Colonic mucosa (tissue), 4 donors: ENCODE results near the gene DDRGK1. TPM values are rescaled to one million over a fixed set of nuclear protein-coding genes. Genes with fewer than 3 reads are reported as not detected.

Experiments
- DNase-seq: peaks from one replicate; pipeline ENCODE4 v3.0.0-alpha.2; 2020
- H3K27ac ChIP-seq: fragments of 200-600 bp; one replicate; pipeline ENCODE4 v1.8.0; 2021
- H3K27me3 ChIP-seq: fragments of 200-600 bp; one replicate; pipeline ENCODE4 v1.8.0; 2021
- H3K36me3 ChIP-seq: fragments of 200-600 bp; one replicate; pipeline ENCODE4 v1.8.0; 2021
- H3K4me1 ChIP-seq: fragments of 200-600 bp; one replicate; pipeline ENCODE4 v1.8.0; 2021; ENCODE audit warnings: mild to moderate bottlenecking
- H3K4me3 ChIP-seq: fragments of 200-600 bp; one replicate; pipeline ENCODE4 v1.8.0; 2021
- H3K9ac ChIP-seq, 2 donors: one replicate each; pipeline ENCODE4 v1.7.0; 2013; ENCODE audit warnings: control low read depth in 2 of 2, low read depth in 2 of 2, low read length in 2 of 2
- H3K9me3 ChIP-seq: fragments of 200-600 bp; one replicate; pipeline ENCODE4 v1.8.0; 2021
- intact Hi-C: fragments of 100-400 bp; cut with DNase I; formaldehyde crosslinking; loops from one replicate; pipeline ENCODE4 v1.14.1; 2022
- total RNA-seq, 2 donors: library from RNA; stranded (reverse); fragmentation: NEBNext Ultra II Directional in 1 of 2; extraction: Animal tissue kit (Norgen Biotek cat#: 25700) in 1 of 2; gene quantifications; one replicate each; pipeline ENCODE4 v1.2.1, GENCODE V29; 2021
- TF ChIP-seq, protein P1 (sequence below): fragments of 200-600 bp; IDR thresholded peaks from one replicate; pipeline ENCODE4 v1.8.0; 2022; ENCODE audit warnings: antibody characterized with exemption, mild to moderate bottlenecking
- donor health status: healthy.
- donor health status: DM: no; HTN: no; CAD: no.
- donor health status: DM: no; HTN: no; CAD: no.

Gene DDRGK1
- total RNA-seq, 2 donors from 2014 or later = 57.8 to 88.6 TPM

DNA sequence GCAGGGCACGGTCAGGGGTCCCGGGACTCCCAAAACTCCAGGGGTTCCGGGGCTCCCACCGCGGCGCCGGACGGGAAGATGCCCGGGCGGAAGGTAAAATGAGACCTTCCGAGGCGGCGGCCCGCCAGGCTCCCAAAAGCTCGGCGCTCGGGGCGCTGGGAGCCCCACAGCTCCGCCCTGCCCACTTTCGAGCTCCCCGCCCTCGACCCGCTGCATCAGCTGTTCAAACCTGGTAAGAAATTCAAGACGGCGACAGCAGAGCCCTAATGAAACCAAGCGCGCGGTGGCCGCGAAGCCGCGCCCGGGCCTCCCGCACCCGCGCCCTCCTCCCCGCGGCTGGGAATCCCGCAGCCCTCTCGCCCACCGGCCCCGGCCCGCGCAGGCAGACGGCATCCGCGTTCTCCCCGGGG, 34.1 kb upstream of the DDRGK1 start:
- peak overlapping the region in 1 of 2 donors; percentile 56 for H3K9ac ChIP-seq
- DNase-seq = no peak
- no peaks in the 10 kb centered on the region for H3K9me3 ChIP-seq
- H3K36me3 ChIP-seq = no peaks in the 10 kb centered on the region
- H3K27ac ChIP-seq = no peak overlapping the region
- no peaks in the 10 kb centered on the region for H3K4me1 ChIP-seq
- intact Hi-C loops = no loop called here
- H3K27me3 ChIP-seq = peaks cover 45% of the 10 kb centered on the region
- TF ChIP-seq, protein P1, sequence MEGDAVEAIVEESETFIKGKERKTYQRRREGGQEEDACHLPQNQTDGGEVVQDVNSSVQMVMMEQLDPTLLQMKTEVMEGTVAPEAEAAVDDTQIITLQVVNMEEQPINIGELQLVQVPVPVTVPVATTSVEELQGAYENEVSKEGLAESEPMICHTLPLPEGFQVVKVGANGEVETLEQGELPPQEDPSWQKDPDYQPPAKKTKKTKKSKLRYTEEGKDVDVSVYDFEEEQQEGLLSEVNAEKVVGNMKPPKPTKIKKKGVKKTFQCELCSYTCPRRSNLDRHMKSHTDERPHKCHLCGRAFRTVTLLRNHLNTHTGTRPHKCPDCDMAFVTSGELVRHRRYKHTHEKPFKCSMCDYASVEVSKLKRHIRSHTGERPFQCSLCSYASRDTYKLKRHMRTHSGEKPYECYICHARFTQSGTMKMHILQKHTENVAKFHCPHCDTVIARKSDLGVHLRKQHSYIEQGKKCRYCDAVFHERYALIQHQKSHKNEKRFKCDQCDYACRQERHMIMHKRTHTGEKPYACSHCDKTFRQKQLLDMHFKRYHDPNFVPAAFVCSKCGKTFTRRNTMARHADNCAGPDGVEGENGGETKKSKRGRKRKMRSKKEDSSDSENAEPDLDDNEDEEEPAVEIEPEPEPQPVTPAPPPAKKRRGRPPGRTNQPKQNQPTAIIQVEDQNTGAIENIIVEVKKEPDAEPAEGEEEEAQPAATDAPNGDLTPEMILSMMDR = no peak
- peak overlapping the region; percentile 64 for H3K4me3 ChIP-seq

DNA sequence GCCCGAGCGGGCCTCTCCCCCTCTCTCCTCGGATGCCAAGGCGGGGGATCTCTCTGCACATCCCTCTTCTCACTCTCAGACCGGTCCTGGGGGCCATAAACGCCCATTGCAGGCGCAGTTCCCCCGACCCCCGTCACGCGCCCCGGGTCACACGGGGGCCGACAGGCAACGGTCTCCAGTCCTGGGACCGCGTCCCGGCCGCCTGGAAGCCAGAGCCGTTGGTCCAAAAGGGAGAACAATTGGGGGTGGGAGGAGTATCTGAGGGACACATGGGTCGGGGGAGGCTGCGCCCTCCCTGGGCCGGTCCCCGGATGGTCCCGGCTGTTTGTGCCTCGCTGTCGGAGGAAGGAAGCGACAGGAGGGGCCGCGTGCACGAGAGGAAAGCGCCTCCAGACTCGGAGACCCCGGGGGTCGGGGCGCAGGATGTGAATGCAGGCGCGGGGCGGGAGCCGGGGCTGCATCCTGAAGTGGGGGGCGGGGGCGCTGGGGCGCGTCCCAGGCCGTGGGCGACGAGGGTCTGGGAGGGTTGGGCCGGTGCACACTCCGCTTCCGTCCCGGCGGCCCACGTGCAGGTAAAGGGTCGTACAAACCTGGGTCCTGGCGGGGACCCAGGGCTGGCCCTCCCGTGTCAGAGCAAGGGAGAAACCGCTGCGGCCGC, 33.6 kb upstream of the DDRGK1 start:
- H3K36me3 ChIP-seq = no peaks in the 10 kb centered on the region
- no peaks in the 10 kb centered on the region for H3K9me3 ChIP-seq
- DNase-seq = no peak
- no peak overlapping the region for H3K9ac ChIP-seq
- intact Hi-C loops = no loop called here
- H3K4me1 ChIP-seq = no peaks in the 10 kb centered on the region
- H3K27me3 ChIP-seq = peaks cover 45% of the 10 kb centered on the region
- TF ChIP-seq, protein P1 = no peak
- no peak overlapping the region for H3K27ac ChIP-seq
- H3K4me3 ChIP-seq = peak overlapping the region; percentile 64

DNA sequence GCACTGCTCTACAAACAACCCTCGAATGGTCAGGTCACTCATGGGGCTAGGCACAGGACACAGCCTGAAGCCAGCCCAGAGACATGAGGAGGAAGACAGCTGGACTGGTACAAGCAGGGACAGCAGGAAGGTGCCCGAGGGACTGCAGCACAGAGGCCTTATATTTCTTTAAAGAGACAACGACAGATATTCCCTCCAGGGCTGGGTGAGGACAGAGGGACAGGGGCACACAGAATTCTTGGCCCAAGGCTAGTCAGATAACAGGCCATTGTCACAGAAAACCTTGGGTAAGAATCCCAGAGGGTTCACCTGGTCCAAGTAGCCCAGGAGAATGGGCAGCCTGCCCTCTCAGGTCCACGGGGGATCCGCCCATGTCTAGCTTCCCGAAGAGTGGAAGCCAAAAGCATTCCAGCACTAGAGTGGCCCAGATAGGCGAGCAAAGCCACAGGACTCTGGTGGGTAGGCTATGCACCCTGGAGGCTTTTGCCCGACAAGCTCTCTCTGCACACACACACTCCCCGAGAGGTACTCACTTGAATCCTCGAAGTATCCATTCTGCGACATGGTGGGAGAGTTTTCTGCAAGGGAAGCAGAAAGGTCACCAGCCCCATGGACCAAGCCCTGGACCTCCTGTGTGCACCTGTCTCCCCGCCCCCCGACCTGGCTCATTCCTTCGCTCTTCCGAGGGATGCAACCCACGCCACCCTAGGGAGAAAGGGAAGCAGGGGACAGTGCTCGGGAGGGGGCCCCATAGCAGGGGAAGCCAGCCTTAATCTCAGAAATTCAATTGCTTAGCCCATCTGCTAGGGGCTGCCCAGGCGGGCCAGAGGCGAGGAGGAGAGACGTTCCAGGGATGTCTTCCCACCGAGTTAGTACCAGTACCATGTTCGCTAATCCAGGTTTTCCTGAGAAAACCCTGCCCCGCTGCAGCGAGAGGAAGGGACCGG, 32.8 kb upstream of the DDRGK1 start:
- TF ChIP-seq, protein P1 = no peak
- no peaks in the 10 kb centered on the region for H3K9me3 ChIP-seq
- no peak overlapping the region for H3K27ac ChIP-seq
- no peak overlapping the region for H3K4me3 ChIP-seq
- H3K36me3 ChIP-seq = no peaks in the 10 kb centered on the region
- intact Hi-C loops = no loop called here
- no peak overlapping the region for H3K9ac ChIP-seq
- H3K27me3 ChIP-seq = peaks cover 45% of the 10 kb centered on the region
- DNase-seq = no peak
- H3K4me1 ChIP-seq = no peaks in the 10 kb centered on the region

DNA sequence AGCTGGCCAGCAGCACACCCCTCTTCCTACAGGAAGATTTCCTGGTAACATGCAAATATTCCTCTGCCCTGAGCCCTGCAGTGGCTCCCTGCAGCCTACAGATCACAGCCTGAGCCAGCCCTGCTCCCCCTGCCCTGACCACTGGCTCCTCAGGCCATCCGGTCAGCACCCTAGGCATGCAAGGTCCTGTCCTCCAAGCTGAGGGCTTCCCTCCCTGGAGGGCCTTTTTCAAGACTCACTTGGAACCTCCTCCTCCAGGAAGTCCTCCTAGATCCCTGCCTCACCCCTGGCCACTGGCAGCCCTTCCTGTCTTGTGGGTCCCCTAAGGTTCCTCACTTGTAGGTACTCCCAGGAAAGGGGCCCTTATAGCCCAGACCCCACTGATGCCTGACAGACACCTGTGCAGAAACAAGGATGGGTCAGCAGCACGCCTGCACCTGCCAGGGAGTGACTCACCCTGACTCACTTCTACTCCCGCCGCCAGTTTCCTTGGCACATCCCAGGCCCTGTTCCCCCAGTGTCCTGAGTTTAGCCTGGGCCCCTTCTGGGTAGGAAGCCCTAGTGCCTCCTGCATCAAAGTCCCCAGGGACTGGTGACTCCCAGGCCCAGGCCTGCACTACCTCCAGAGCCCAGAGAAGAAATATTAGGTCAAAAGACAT, 31.3 kb upstream of the DDRGK1 start:
- Histone ChIP-seq H3K27ac (no peak overlapping the region), H3K36me3 (no peaks in the 10 kb centered on the region), H3K9me3 (no peaks in the 10 kb centered on the region), H3K9ac (no peak overlapping the region), H3K4me3 (no peak overlapping the region), H3K27me3 (peaks cover 41% of the 10 kb centered on the region), H3K4me1 (no peaks in the 10 kb centered on the region)
- TF ChIP-seq, protein P1 = no peak
- intact Hi-C loops = no loop called here
- no peak for DNase-seq

DNA sequence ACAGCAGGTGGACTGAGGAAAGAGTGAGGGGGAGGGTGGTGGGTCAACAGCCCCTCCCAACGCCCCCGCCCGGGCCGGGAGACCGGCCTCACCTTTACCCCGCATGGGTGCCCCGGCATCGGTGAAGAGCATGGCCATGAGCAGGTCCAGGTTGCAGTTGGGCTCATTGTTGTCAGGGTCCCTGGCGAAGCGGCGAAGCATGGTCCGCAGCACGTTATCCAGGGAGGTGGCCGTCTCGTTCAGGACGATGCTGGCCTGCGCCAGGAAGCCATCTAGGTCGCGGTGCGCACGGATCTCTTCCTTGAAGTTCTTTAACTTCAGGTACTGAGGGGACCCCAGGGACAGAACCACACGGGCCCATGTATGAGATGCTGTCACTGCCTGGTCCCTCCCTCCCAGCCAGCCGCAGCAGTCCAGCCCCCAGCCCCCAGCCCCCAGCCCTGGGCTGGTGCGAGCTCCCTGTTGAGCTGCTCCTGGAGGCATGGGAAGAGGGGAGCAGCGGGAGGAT, 29.6 kb upstream of the DDRGK1 start:
- TF ChIP-seq, protein P1 = no peak
- H3K36me3 ChIP-seq = no peaks in the 10 kb centered on the region
- H3K4me3 ChIP-seq = no peak overlapping the region
- no peak overlapping the region for H3K27ac ChIP-seq
- H3K27me3 ChIP-seq = peaks cover 24% of the 10 kb centered on the region
- H3K4me1 ChIP-seq = no peaks in the 10 kb centered on the region
- H3K9ac ChIP-seq = no peak overlapping the region
- intact Hi-C loops = no loop called here
- no peak for DNase-seq
- H3K9me3 ChIP-seq = no peaks in the 10 kb centered on the region
